IMR-90 (cell line): Measurements from ENCODE around the gene EPHB1. TPM values are rescaled to one million over a fixed set of nuclear protein-coding genes. Genes with fewer than 3 reads are reported as not detected.

ENCODE experiments used
- ATAC-seq: fragments of 200-7000 bp; cut with Tn5 transposase; 2 replicates; pipeline ENCODE4 v1.9.1; 2020; ENCODE audit warnings: low read depth, mild to moderate bottlenecking, moderate library complexity
- BruUV-seq: library from RNA; stranded (reverse); fragments of 400-500 nt; replicated peaks from 2 replicates; lab custom pipeline; 2021; lab: Mats Ljungman, UMichigan
- CTCF ChIA-PET: fragments of 300-600 bp; formaldehyde crosslinking; extraction: SDS; loops from one replicate; lab custom pipeline; 2021; ENCODE audit warnings: antibody characterized with exemption; lab: Yijun Ruan, JAX
- POLR2A ChIA-PET: fragments of 300-600 bp; sonication (Branson Sonifier 250); formaldehyde crosslinking; loops from one replicate; lab custom pipeline; 2022; ENCODE audit warnings: antibody characterized with exemption; ENCODE audit not compliant: unreplicated experiment; lab: Charles Lee
- DNase-seq: peaks from one replicate; pipeline ENCODE4 v3.0.0; 2013
- H2AFZ ChIP-seq: replicated peaks from 2 replicates; pipeline ENCODE3; 2013; ENCODE audit warnings: low read length, mild to moderate bottlenecking; ENCODE audit not compliant: poor library complexity
- H2AK5ac ChIP-seq: 2 replicates; pipeline ENCODE4 v1.6.1; 2013; ENCODE audit warnings: low read depth, low read length, inconsistent platforms
- H2AK9ac ChIP-seq: replicated peaks from 2 replicates; pipeline ENCODE3; 2013; ENCODE audit warnings: mild to moderate bottlenecking, low read depth, low read length, moderate library complexity; ENCODE audit not compliant: poor library complexity
- H2BK120ac ChIP-seq: 2 replicates; pipeline ENCODE4 v1.6.1; 2013; ENCODE audit warnings: low read depth, low read length, inconsistent platforms
- H2BK15ac ChIP-seq: 3 replicates; pipeline ENCODE4 v1.6.1; 2013; ENCODE audit warnings: low read depth, low read length, inconsistent platforms
- H2BK20ac ChIP-seq: 2 replicates; pipeline ENCODE4 v1.6.1; 2013; ENCODE audit warnings: low read depth, mild to moderate bottlenecking, inconsistent platforms, low read length, moderate library complexity
- H2BK5ac ChIP-seq: 2 replicates; pipeline ENCODE4 v1.6.1; 2013; ENCODE audit warnings: mild to moderate bottlenecking, low read depth, low read length, inconsistent platforms; ENCODE audit not compliant: poor library complexity, severe bottlenecking
- H3K14ac ChIP-seq: replicated peaks from 2 replicates; pipeline ENCODE4 v1.6.1; 2013; ENCODE audit warnings: low read depth, low read length, inconsistent platforms
- H3K18ac ChIP-seq: 2 replicates; pipeline ENCODE4 v1.6.1; 2013; ENCODE audit warnings: low read depth, low read length, control low read depth
- H3K23ac ChIP-seq: 2 replicates; pipeline ENCODE4 v1.6.1; 2013; ENCODE audit warnings: low read depth, low read length, inconsistent platforms
- H3K27ac ChIP-seq: 2 replicates; pipeline ENCODE4 v1.5.1; 2013; ENCODE audit warnings: mild to moderate bottlenecking, control low read depth, low read length; ENCODE audit not compliant: insufficient read depth
- H3K27me3 ChIP-seq: 2 replicates; pipeline ENCODE4 v1.6.1; 2013; ENCODE audit warnings: low read length; ENCODE audit not compliant: control insufficient read depth, insufficient read depth
- H3K36me3 ChIP-seq: 2 replicates; pipeline ENCODE4 v1.6.1; 2013; ENCODE audit warnings: low read length, mixed read lengths; ENCODE audit not compliant: control insufficient read depth, insufficient read depth
- H3K4ac ChIP-seq: 2 replicates; pipeline ENCODE4 v1.6.1; 2013; ENCODE audit warnings: low read depth, low read length, inconsistent platforms
- H3K4me1 ChIP-seq: 2 replicates; pipeline ENCODE4 v1.6.1; 2013; ENCODE audit warnings: low read length, mixed read lengths; ENCODE audit not compliant: control insufficient read depth, insufficient read depth
- H3K4me2 ChIP-seq: 2 replicates; pipeline ENCODE4 v1.6.1; 2013; ENCODE audit warnings: low read depth, mild to moderate bottlenecking, control low read depth, low read length, moderate library complexity
- H3K4me3 ChIP-seq: 2 replicates; pipeline ENCODE4 v1.5.1; 2013; ENCODE audit warnings: low read depth, mild to moderate bottlenecking, control low read depth, low read length, moderate library complexity; ENCODE audit not compliant: insufficient read depth
- H3K56ac ChIP-seq: 2 replicates; pipeline ENCODE4 v1.6.1; 2013; ENCODE audit warnings: low read length, inconsistent platforms; ENCODE audit not compliant: insufficient read depth; ENCODE audit errors: extremely low read depth
- H3K79me1 ChIP-seq, 2 experiments: 2 replicates each; pipeline ENCODE4 v1.6.1; 2013; ENCODE audit warnings: low read length in 2 of 2, inconsistent platforms in 1 of 2, low read depth in 1 of 2
- H3K9ac ChIP-seq: 2 replicates; pipeline ENCODE4 v1.6.1; 2013; ENCODE audit warnings: low read depth, low read length, control low read depth
- H3K9me1 ChIP-seq: 2 replicates; pipeline ENCODE4 v1.6.1; 2013; ENCODE audit warnings: low read length, inconsistent platforms; ENCODE audit not compliant: insufficient read depth
- H3K9me3 ChIP-seq: 2 replicates; pipeline ENCODE4 v1.6.1; 2013; ENCODE audit warnings: low read length; ENCODE audit not compliant: control insufficient read depth, insufficient read depth
- H4K20me1 ChIP-seq: 2 replicates; pipeline ENCODE4 v1.6.1; 2013; ENCODE audit warnings: low read length, inconsistent platforms; ENCODE audit not compliant: insufficient read depth
- H4K5ac ChIP-seq: 2 replicates; pipeline ENCODE4 v1.6.1; 2013; ENCODE audit warnings: mild to moderate bottlenecking, low read depth, low read length, control low read depth
- H4K8ac ChIP-seq, 2 experiments: 2 replicates each; pipeline ENCODE4 v1.6.1; 2013; ENCODE audit warnings: low read depth in 2 of 2, low read length in 2 of 2, control low read depth in 1 of 2, inconsistent platforms in 1 of 2
- H4K91ac ChIP-seq: 2 replicates; pipeline ENCODE4 v1.6.1; 2013; ENCODE audit warnings: low read depth, low read length, inconsistent platforms; ENCODE audit not compliant: insufficient read depth
- BHLHE40 ChIP-seq: fragments of 150-350 bp; IDR thresholded peaks from 2 replicates; pipeline ENCODE4 v1.6.1; 2016; ENCODE audit warnings: mild to moderate bottlenecking, low read depth, low read length
- CEBPB ChIP-seq: IDR thresholded peaks from 2 replicates; pipeline ENCODE4 v1.6.1; 2012; ENCODE audit warnings: low read depth, low read length, improper control_type of control experiment
- CHD1 ChIP-seq: IDR thresholded peaks from 2 replicates; pipeline ENCODE4 v1.6.1; 2012; ENCODE audit warnings: low read depth, low read length, improper control_type of control experiment
- FOS ChIP-seq: fragments of 150-350 bp; IDR thresholded peaks from 2 replicates; pipeline ENCODE4 v1.6.1; 2016; ENCODE audit warnings: low read depth, low read length
- MAFK ChIP-seq: IDR thresholded peaks from 2 replicates; pipeline ENCODE4 v1.6.1; 2012; ENCODE audit warnings: low read depth, low read length, improper control_type of control experiment
- MAZ ChIP-seq: IDR thresholded peaks from 2 replicates; pipeline ENCODE4 v1.6.1; 2012; ENCODE audit warnings: low read depth, mild to moderate bottlenecking, low read length, improper control_type of control experiment, moderate library complexity, borderline replicate concordance
- MXI1 ChIP-seq: IDR thresholded peaks from 2 replicates; pipeline ENCODE4 v1.6.1; 2012; ENCODE audit warnings: low read depth, mild to moderate bottlenecking, low read length, moderate library complexity, borderline replicate concordance
- NFE2L2 ChIP-seq: fragments of 150-350 bp; IDR thresholded peaks from 2 replicates; pipeline ENCODE4 v1.6.1; 2016; ENCODE audit warnings: low read depth, mild to moderate bottlenecking, low read length
- POLR2A ChIP-seq: IDR thresholded peaks from 2 replicates; pipeline ENCODE4 v1.6.1; 2012; ENCODE audit warnings: mild to moderate bottlenecking, low read depth, low read length
- RAD21 ChIP-seq: IDR thresholded peaks from 2 replicates; pipeline ENCODE4 v1.6.1; 2012; ENCODE audit warnings: low read length, improper control_type of control experiment
- RCOR1 ChIP-seq: IDR thresholded peaks from 2 replicates; pipeline ENCODE4 v1.6.1; 2012; ENCODE audit warnings: mild to moderate bottlenecking, low read length, improper control_type of control experiment; ENCODE audit not compliant: insufficient replicate concordance
- RFX5 ChIP-seq: IDR thresholded peaks from 2 replicates; pipeline ENCODE4 v1.8.0; 2012; ENCODE audit warnings: low read depth, mild to moderate bottlenecking, low read length, moderate library complexity
- SMC3 ChIP-seq: fragments of 150-350 bp; IDR thresholded peaks from 2 replicates; pipeline ENCODE4 v1.6.1; 2016; ENCODE audit warnings: low read depth, mild to moderate bottlenecking, antibody characterized with exemption, low read length, moderate library complexity
- WGBS, 2 experiments: methylation state at CpG; one replicate each; pipeline versions ENCODE4 v1.1.5 to v1.1.7; 2013; ENCODE audit warnings: missing lambda C conversion rate in 2 of 2; ENCODE audit not compliant: insufficient read length in 1 of 2; ENCODE audit errors: extremely low coverage in 2 of 2; 5-methylcytosine and 5-hydroxymethylcytosine counted together
- dilution Hi-C: fragments of 300-500 bp; cut with HindIII; formaldehyde crosslinking; loops from one replicate; pipeline ENCODE4 v1.14.3; 2018; ENCODE audit warnings: low sequenced_read_pairs; ENCODE audit not compliant: unreplicated experiment
- in situ Hi-C: fragments of 300-500 bp; cut with MboI; formaldehyde crosslinking; loops from 3 replicates; pipeline ENCODE4 v1.14.3; 2019; ENCODE audit warnings: low sequenced_read_pairs, inconsistent platforms, mixed read lengths
- intact Hi-C: fragments of 100-400 bp; cut with micrococcal nuclease; formaldehyde crosslinking; loops from 2 replicates; pipeline ENCODE4 v1.10.0; 2022
- polyA plus RNA-seq, 3 experiments: library from polyadenylated mRNA; depleted of rRNA; stranded (reverse); fragments of >200 nt; gene quantifications; 2 replicates each; pipeline ENCODE4 v1.2.3, GENCODE V29; 2012; ENCODE audit warnings: low replicate concordance in 1 of 3
- total RNA-seq: library from RNA; depleted of rRNA; stranded (reverse); fragments of >200 nt; gene quantifications from 2 replicates; pipeline ENCODE4 v1.2.3, GENCODE V29; 2012
- TF ChIP-seq, protein P1 (sequence below): fragments of 150-350 bp; IDR thresholded peaks from 2 replicates; pipeline ENCODE4 v1.6.1; 2017; ENCODE audit warnings: mild to moderate bottlenecking, antibody characterized with exemption, low read length, low read depth

The EPHB1 gene
- total and polyA plus RNA-seq, 2 of the 4 experiments (the other 2 are of a cell fraction) = 0.17 to 0.36 TPM

DNA sequence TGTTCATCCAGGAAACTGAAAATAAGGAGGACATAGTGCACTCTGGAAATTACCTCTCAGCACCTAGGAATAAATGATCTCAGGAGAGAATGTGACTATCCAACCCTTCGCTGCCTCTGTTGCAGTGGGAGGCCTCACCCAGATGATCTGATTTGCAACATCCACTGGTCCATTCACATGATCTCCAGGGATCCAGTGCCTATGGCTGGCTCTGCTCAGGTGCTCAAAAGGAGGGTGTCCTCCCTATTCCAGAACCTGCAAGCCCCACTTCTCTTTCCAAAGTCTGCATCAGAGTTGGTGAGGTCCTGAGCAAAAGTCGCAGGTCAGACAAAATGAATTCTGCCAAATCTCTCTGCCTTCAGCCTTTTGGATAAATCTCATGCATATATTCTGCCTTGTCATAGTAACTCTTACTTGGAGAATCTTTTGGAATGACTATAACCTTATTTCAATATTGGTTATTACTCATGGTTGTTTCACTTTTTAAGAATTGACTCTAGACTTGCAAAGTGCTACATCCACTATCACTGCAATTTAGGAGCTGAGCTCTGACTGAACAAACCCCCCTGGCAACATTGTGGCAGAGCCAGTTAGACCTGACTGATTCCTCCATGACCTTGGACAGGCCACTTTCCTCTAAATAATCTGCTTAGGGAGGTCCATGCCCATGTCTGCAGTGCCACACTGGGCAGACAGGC is 295.1 kb downstream of the EPHB1 start:
- ChIA-PET CTCF (no interaction called here), POLR2A (no interaction called here)
- Histone ChIP-seq H3K79me1 (no peaks in the 10 kb centered on the region), H2BK20ac (no peak overlapping the region), H2BK5ac (no peak overlapping the region), H3K27me3 (no peaks in the 10 kb centered on the region), H2AK5ac (no peak overlapping the region), H3K23ac (no peak overlapping the region), H3K4me1 (no peaks in the 10 kb centered on the region), H2AFZ (no peak overlapping the region), H4K5ac (no peak overlapping the region), H4K8ac (no peak overlapping the region), H3K14ac (no peak overlapping the region), H4K91ac (no peak overlapping the region), H3K4me2 (no peak overlapping the region), H2BK15ac (no peak overlapping the region), H3K4ac (no peak overlapping the region), H3K4me3 (no peak overlapping the region), H3K9me3 (no peaks in the 10 kb centered on the region), H3K36me3 (no peaks in the 10 kb centered on the region), H3K56ac (no peak overlapping the region), H3K18ac (no peak overlapping the region), H2AK9ac (no peak overlapping the region), H2BK120ac (no peak overlapping the region), H3K27ac (no peak overlapping the region), H3K9me1 (no peaks in the 10 kb centered on the region), H3K9ac (no peak overlapping the region), H4K20me1 (no peaks in the 10 kb centered on the region)
- TF ChIP-seq NFE2L2 (no peak), SMC3 (no peak), CEBPB (no peak), RCOR1 (no peak), MXI1 (no peak), FOS (no peak), POLR2A (no peak), MAFK (no peak), MAZ (no peak), CHD1 (no peak), RAD21 (no peak), BHLHE40 (no peak), RFX5 (no peak)
- TF ChIP-seq, protein P1, sequence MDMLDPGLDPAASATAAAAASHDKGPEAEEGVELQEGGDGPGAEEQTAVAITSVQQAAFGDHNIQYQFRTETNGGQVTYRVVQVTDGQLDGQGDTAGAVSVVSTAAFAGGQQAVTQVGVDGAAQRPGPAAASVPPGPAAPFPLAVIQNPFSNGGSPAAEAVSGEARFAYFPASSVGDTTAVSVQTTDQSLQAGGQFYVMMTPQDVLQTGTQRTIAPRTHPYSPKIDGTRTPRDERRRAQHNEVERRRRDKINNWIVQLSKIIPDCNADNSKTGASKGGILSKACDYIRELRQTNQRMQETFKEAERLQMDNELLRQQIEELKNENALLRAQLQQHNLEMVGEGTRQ = no peak
- dilution Hi-C loops = no loop called here
- no TSS peak for BruUV-seq
- intact Hi-C loops = no loop called here
- DNase-seq (no peak), ATAC-seq (no peak)
- in situ Hi-C loops = no loop called here
- 67% methylated on average over 1 of the region's 2 CpGs; no CpG with 5 or more reads in 1 of the 2 experiments for WGBS, 2 experiments
